ENCODE data around the gene TMEM109.

Gene TMEM109

DNA sequence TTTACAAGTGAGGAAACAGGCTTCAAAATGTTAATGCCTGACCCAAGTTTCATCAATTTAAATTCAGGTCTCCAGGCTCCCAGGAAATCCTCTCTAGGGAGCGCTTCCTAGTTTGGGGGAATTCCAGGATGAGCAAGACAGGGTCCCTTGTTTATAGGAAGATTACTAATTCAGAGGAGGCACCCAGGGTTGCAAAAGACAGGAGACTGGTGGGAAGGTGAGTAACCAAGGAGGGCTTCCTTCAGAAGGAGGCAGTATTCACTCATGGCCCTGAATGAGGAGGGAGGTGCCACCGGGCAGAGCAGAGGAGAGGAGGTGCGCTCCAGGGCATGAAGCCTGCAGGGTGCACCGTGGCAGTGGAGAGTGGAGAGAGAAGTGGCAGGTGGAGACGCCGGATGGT lies 11.9 kb downstream of the TMEM109 start:
- no peak for DNase-seq (ENCODE audit: low read depth, low spot score)

DNA sequence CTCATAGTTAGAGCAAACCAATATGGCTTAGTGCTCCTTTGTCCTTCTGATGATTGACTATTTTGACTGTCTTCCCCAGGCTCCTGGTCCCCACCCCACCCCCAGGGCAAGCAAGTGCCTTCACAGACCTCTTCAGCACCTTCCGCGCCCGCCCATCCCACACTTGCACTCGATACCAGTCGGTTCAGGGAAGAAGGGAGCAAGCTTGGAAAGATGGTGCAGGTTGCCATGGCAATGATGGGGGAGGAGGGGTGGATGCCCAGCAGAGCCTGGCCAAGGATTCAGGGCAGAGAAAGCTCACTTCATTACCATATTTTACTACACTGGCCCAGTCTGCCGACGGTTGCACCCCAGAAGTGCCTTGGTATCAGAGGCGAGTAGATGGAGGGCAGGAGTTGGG lies 12.5 kb downstream of the TMEM109 start:
- no peak for DNase-seq (ENCODE audit: low read depth, low spot score)

GRCh38 chr11:60927061-60927592 lies 13.2 kb downstream of the TMEM109 start:
- DNase-seq (ENCODE audit: low read depth, low spot score), result no peak

GRCh38 chr11:60927600-60927999 lies 13.6 kb downstream of the TMEM109 start:
- DNase-seq (ENCODE audit: low read depth, low spot score), result no peak

- no peak for DNase-seq (ENCODE audit: low read depth, low spot score)
These were observed 14.6 kb downstream of the TMEM109 start for GRCh38 chr11:60928563-60929001.

- DNase-seq (ENCODE audit: low read depth, low spot score), result no peak
These were observed 15.8 kb downstream of the TMEM109 start for GRCh38 chr11:60929764-60930163.

DNA sequence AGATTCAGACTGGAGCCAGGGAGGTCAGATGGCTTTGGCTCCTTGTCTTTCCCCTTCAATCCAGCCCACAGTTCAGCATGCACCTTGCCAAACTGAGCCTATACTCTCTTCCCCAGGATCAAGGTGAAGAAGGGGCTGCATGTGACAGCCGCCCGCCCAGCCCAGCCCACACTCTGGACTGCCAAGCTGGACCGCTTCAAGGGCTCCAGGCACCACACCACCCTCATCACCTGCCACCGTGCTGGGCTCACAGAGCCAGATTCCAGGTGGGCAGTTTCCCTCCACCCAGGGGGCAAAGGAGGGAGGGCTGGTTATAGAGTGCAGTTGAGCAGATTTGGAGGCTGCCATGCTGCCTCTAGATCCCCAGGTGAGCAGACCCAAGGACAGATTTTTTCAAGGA lies 16.4 kb downstream of the TMEM109 start:
- DNase-seq (ENCODE audit: low read depth, low spot score), result no peak

DNA sequence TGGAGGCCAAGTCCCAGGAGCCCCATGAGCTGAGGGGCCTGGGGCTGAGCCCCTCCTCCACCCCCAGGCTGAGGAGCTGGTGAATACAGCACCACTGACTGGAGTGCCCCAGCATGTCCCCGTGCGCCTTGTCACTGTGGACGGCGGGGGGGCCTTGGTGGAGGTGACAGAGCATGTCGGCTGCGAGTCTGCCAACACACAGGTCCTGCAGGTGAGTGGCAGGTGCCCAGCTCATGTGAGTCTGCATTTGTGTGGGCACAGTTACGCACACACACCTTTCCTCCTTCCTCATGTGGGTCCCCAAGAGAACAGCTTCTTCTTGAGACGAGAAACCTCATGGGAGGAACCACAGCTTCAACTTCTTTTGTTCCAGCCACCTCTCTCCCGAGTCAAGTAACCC lies 18.0 kb downstream of the TMEM109 start:
- no peak for DNase-seq (ENCODE audit: low read depth, low spot score)

DNA sequence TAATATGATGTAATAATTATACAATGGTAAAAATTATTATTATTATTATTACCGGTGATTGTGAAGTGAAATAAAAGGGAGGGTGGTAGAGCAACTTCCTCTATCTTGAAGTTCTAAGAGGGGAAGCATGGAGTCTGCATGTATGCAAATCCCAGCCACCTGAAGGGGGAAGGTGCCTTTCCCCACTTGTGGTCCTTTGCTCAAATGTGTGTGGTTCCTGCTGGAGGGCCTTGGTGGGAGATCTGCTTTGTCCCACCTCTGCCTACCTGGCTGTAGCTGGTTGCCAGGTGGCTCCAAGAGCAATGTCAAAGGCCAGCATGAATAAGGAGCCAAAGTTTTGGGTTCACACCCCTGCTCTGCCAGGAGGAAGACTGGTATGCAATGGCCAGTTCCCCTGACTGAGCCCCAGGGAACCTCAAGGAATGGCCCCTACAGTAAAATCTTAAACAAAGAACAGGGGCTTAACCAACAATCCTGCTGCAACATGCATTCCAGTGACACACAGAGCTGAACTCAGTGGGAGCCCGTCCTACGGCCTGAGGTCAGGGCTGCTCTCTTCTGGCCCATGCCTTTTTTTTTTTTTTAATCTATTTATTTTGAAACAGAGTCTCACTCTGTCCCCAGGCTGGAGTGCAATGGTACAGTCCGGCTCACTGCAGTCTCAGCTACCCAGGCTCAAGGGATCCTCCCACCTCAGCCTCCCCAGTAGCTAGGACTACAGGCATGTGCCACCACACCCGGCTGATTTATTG lies 18.8 kb downstream of the TMEM109 start:
- no peak for DNase-seq (ENCODE audit: low read depth, low spot score)

DNA sequence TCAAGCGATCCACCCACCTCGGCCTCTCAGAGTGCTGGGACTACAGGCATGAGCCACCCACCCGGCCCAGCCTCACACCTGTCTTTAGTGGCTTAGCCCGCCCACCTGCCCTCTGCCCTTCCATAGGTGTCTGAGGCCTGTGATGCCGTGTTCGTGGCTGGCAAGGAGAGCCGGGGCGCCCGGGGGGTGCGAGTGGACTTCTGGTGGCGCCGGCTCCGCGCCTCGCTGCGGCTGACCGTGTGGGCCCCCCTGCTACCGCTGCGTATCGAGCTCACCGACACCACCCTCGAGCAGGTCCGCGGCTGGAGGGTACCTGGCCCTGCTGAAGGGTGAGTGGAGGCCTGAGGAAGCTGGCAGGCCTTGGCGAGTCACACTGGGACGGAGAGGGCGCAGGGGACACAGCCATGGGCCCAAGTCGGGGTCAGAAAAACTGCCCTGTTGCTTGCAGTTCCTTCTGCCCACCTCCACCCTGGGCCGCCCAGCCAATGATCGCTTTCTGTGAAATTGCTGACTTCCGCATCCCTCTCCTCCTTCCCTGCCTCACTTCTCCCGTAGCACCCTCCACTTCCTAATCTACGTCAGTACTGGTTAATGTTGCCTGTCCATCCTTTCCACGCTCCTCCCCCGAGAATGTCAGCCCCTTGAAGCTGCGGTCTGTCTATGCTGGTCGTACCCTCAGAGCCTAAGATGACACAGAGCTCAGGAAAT lies 19.6 kb downstream of the TMEM109 start:
- DNase-seq (ENCODE audit: low read depth, low spot score), result no peak

DNA sequence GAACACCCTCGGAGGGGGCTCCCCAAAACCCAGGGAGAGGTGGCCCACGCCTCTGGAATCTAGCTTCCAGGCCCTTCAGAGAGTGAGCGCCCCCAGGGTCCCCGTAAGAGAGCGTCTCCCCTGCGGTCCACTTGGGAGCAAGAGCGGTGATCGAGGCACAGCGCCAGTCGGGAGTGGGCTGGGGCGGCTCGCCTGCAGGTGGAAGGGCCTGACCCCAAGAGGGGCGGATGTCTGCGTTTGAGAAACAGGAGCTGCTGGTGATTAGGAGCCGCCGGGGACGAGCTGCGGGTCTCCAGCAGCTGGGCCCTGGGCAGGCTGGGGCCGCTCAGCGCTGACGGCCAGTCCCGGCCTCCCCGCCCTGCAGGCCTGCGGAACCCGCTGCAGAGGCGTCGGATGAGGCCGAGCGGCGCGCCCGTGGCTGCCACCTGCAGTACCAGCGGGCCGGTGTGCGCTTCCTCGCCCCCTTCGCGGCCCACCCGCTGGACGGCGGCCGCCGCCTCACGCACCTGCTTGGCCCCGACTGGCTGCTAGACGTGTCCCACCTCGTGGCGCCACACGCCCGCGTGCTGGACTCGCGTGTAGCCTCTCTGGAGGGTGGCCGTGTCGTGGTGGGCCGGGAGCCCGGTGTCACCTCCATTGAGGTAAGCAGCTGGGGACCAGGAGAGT lies 20.3 kb downstream of the TMEM109 start:
- DNase-seq (ENCODE audit: low read depth, low spot score), result no peak

DNA sequence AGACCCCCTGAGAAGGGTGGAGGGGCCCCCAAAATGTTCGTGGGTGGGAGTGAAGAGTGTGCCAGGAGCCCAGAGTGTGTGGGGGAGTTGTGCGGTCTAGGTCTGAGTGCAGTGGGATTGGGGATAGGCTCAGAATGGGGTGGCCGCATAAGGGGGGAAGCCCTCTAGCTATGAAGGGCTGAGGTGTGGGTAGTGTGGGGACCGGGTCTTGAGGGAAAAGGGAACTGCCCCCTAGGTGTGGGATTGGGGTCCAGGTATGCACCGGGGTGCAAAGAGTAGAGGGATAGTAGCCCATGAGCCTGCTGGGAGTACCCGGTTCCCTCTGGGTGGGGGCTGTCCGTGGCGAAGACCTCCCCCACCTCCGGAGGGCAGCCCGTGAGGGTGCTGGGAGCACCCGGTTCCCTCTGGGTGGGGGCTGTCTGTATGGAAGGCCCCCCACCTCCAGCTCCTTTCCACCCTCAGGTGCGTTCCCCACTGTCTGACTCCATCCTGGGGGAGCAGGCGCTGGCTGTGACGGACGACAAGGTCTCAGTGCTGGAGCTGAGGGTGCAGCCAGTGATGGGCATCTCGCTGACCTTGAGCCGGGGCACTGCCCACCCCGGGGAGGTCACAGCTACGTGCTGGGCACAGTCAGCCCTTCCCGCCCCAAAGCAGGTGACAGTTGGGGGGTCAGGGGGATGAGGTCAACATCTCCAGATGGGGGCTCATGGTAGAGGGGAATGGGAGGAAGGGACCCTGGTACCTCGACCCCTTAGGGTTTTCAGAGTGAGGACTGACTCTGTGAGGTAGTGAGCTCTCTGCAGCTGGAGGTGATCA lies 21.0 kb downstream of the TMEM109 start:
- no peak for DNase-seq (ENCODE audit: low read depth, low spot score)

- no peak for DNase-seq (ENCODE audit: low read depth, low spot score)
These were observed 21.9 kb downstream of the TMEM109 start for GRCh38 chr11:60935676-60936442.

DNA sequence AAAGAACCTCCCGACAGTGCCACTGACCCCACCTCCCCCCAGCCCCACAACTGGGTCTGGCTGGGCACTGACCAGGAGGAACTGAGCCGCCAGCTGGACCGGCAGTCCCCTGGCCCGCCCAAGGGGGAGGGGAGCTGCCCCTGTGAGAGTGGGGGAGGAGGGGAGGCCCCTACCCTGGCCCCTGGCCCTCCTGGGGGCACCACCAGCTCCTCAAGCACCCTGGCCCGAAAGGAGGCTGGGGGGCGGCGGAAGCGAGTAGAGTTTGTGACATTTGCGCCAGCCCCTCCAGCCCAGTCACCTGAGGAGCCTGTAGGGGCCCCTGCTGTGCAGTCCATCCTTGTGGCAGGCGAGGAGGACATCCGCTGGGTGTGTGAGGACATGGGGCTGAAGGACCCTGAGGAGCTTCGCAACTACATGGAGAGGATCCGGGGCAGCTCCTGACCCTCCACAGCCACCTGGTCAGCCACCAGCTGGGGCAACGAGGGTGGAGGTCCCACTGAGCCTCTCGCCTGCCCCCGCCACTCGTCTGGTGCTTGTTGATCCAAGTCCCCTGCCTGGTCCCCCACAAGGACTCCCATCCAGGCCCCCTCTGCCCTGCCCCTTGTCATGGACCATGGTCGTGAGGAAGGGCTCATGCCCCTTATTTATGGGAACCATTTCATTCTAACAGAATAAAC lies 22.6 kb downstream of the TMEM109 start:
- no peak for DNase-seq (ENCODE audit: low read depth, low spot score)

DNA sequence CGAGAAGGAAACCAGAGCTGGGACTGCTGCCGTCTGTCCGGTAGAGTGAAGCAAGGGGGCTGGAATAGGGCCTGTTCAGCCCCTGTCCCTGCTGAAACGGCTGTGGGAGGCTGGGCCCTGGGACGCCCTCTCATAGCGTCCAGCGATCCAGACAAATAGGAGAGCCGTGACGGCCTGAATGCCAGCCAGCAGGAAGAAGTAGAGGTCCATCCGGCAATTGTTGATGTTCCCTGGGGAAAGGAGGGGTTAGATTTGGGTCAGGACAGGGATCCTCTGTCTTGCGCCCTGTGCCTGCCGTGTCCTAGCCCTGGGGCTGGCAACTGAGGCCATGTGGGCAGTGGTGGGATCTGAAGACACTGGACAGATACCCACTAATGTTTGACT lies 23.2 kb downstream of the TMEM109 start:
- DNase-seq (ENCODE audit: low read depth, low spot score), result no peak

DNA sequence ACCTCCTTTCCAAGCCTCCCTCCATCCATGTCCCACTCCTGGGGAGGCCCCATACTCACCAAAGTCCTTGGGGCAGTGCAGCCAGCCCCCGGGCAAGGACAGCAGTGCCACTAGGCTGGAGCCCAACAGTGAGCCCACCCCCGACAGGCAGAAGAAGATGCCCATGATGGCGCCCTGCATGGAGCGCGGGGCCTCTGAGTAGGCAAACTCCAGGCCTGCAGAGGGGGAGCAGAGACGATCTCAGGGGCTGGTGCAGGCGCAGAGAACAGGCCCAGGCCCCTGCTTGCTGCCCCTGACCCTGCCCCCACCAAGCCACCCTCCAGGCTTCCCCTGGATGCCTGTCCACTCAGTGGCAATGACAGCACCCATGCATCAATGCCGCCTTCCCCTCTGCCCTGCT lies 23.9 kb downstream of the TMEM109 start:
- DNase-seq (ENCODE audit: low read depth, low spot score), result no peak

GRCh38 chr11:60938500-60938899 lies 24.5 kb downstream of the TMEM109 start:
- DNase-seq (ENCODE audit: low read depth, low spot score), result no peak

DNA sequence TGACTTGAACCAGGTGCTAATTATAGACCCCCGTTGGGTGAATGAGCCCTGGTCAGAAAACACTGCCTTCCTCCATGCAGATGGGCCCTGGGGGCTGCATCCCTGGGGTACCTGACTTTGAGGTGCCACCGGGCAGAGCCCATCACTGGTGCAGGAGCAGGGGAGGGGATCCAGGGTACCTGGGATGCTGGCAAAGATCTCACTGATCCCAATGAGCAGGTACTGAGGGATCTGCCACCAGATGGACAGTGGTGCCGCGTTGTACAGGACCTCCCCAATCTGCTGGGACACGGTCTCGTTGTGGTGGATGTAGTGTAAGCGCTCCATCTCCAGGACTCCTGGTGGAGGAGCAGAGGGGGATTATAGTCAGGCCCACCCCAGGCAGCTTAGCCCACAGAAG lies 25.3 kb downstream of the TMEM109 start:
- DNase-seq (ENCODE audit: low read depth, low spot score), result no peak

- DNase-seq (ENCODE audit: low read depth, low spot score), result no peak
These were observed 25.9 kb downstream of the TMEM109 start for GRCh38 chr11:60939855-60940254.

DNA sequence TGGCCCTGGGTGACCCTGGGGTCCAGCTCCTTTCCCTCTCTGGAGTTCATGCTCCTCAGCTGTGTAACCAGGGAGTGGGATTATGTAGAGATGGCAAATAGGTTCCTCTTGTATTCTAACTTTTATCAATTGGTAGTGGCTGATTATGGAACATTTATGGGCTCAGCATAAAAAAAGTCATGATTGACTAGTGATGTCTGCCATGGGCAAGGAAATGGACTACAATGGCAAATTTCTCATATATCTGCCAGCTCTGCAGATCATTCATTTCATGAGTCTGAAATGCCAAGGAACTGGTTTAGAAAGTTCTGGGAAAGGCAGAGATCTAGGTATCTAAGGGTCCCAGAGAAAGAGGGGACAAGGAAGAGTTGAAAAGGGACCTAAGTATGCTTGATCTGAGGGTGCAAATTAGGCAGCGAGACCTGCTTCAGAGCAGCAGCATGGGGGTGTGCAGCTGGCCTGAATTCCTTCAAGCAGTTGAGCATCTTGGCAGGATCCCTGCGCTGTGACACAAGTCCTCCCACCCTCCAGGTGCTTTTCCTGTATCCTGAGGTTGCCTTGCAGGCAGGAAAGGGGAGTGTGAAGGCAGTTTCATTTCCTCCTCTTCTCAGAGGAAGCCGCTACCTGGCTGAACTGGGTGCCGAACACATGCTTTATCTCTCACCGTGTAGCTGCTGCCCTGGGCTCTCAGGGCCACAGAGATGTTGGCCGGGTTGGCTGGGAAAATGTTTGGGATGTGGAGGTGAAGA lies 27.6 kb downstream of the TMEM109 start:
- DNase-seq (ENCODE audit: low read depth, low spot score), result no peak
